Mesendoderm (in vitro differentiated cells): ENCODE measurements around the gene POU2AF2.

ENCODE experiments used
- DNase-seq: peaks from one replicate; pipeline ENCODE4 v3.0.0; 2013
- H2AK5ac ChIP-seq: 2 replicates; pipeline ENCODE4 v1.6.1; 2013; ENCODE audit warnings: low read length, inconsistent platforms
- H2BK120ac ChIP-seq: 2 replicates; pipeline ENCODE4 v1.6.1; 2013; ENCODE audit warnings: low read depth, mild to moderate bottlenecking, low read length, moderate library complexity, mixed read lengths
- H2BK15ac ChIP-seq: replicated peaks from 2 replicates; pipeline ENCODE4 v1.6.1; 2013; ENCODE audit warnings: low read depth, mild to moderate bottlenecking, moderate library complexity
- H2BK5ac ChIP-seq: 2 replicates; pipeline ENCODE4 v1.6.1; 2013; ENCODE audit warnings: low read length, inconsistent platforms
- H3K18ac ChIP-seq: 2 replicates; pipeline ENCODE4 v1.6.1; 2013; ENCODE audit warnings: mild to moderate bottlenecking, low read length, mixed read lengths
- H3K23ac ChIP-seq: one replicate; pipeline ENCODE4 v1.6.1; 2013; ENCODE audit warnings: low read length
- H3K27ac ChIP-seq: 2 replicates; pipeline ENCODE4 v1.5.1; 2013; ENCODE audit warnings: low read depth, mild to moderate bottlenecking, inconsistent platforms, low read length, moderate library complexity
- H3K27me3 ChIP-seq: 2 replicates; pipeline ENCODE4 v1.6.1; 2013; ENCODE audit warnings: low read length, control low read depth, mild to moderate bottlenecking, inconsistent platforms; ENCODE audit not compliant: insufficient read depth, poor library complexity
- H3K36me3 ChIP-seq: 2 replicates; pipeline ENCODE4 v1.6.1; 2013; ENCODE audit warnings: low read length, inconsistent platforms; ENCODE audit not compliant: control insufficient read depth, insufficient read depth
- H3K4ac ChIP-seq: one replicate; pipeline ENCODE4 v1.6.1; 2013; ENCODE audit warnings: low read depth, mild to moderate bottlenecking, low read length, moderate library complexity
- H3K4me1 ChIP-seq: 2 replicates; pipeline ENCODE4 v1.6.1; 2013; ENCODE audit warnings: low read depth, low read length, inconsistent platforms; ENCODE audit not compliant: control insufficient read depth
- H3K4me2 ChIP-seq: 2 replicates; pipeline ENCODE4 v1.6.1; 2013; ENCODE audit warnings: low read length
- H3K4me3 ChIP-seq: 2 replicates; pipeline ENCODE4 v1.5.1; 2013; ENCODE audit warnings: mild to moderate bottlenecking, low read length
- H3K56ac ChIP-seq: one replicate; pipeline ENCODE4 v1.6.1; 2013; ENCODE audit warnings: low read length
- H3K79me1 ChIP-seq: 2 replicates; pipeline ENCODE4 v1.6.1; 2013; ENCODE audit warnings: low read length, inconsistent platforms
- H3K79me2 ChIP-seq: 2 replicates; pipeline ENCODE4 v1.6.1; 2013; ENCODE audit warnings: mild to moderate bottlenecking, low read length; ENCODE audit not compliant: control insufficient read depth, insufficient read depth
- H3K9ac ChIP-seq: 2 replicates; pipeline ENCODE4 v1.6.1; 2013; ENCODE audit warnings: low read length, inconsistent platforms
- H4K5ac ChIP-seq: one replicate; pipeline ENCODE4 v1.6.1; 2013; ENCODE audit warnings: low read length
- H4K8ac ChIP-seq: one replicate; pipeline ENCODE4 v1.6.1; 2013; ENCODE audit warnings: low read depth, mild to moderate bottlenecking, control low read depth, low read length, moderate library complexity
- WGBS: extraction: QIAGEN DNeasy Blood & Tissue Kit; methylation state at CpG from one replicate; pipeline ENCODE4 v1.1.7; 2013; ENCODE audit warnings: low lambda C conversion rate, missing lambda C conversion rate; ENCODE audit not compliant: insufficient coverage; ENCODE audit errors: extremely low coverage; 5-methylcytosine and 5-hydroxymethylcytosine counted together

POU2AF2 gene

GRCh38 chr11:111272420-111272819, 26.9 kb downstream of the POU2AF2 start:
- no CpG with 5 or more reads among the region's 3 CpGs for WGBS
- H3K18ac ChIP-seq = no peak overlapping the region
- H3K56ac ChIP-seq = no peak overlapping the region
- H3K27ac ChIP-seq = no peak overlapping the region
- H2BK5ac ChIP-seq = no peak overlapping the region
- no peak overlapping the region for H3K9ac ChIP-seq
- no peaks in the 10 kb centered on the region for H3K27me3 ChIP-seq
- no peaks in the 10 kb centered on the region for H3K36me3 ChIP-seq
- no peaks in the 10 kb centered on the region for H3K4me1 ChIP-seq
- no peaks in the 10 kb centered on the region for H3K79me2 ChIP-seq
- no peak overlapping the region for H3K4me2 ChIP-seq
- H2BK15ac ChIP-seq = no peak overlapping the region
- H3K23ac ChIP-seq = no peak overlapping the region
- H3K4me3 ChIP-seq = no peak overlapping the region
- H3K4ac ChIP-seq = no peak overlapping the region
- no peak overlapping the region for H2AK5ac ChIP-seq
- H4K5ac ChIP-seq = no peak overlapping the region
- DNase-seq = no peak
- H4K8ac ChIP-seq = no peak overlapping the region
- no peaks in the 10 kb centered on the region for H3K79me1 ChIP-seq
- H2BK120ac ChIP-seq = no peak overlapping the region

- no peak overlapping the region for H3K56ac ChIP-seq
- no peak overlapping the region for H4K8ac ChIP-seq
- no peak overlapping the region for H2BK120ac ChIP-seq
- DNase-seq = no peak
- no peak overlapping the region for H2BK15ac ChIP-seq
- no peak overlapping the region for H3K4me2 ChIP-seq
- no peak overlapping the region for H3K4me3 ChIP-seq
- H3K27me3 ChIP-seq = no peaks in the 10 kb centered on the region
- H2AK5ac ChIP-seq = no peak overlapping the region
- no peak overlapping the region for H3K23ac ChIP-seq
- H4K5ac ChIP-seq = no peak overlapping the region
- no peaks in the 10 kb centered on the region for H3K79me2 ChIP-seq
- H3K27ac ChIP-seq = no peak overlapping the region
- no peak overlapping the region for H2BK5ac ChIP-seq
- H3K79me1 ChIP-seq = no peaks in the 10 kb centered on the region
- H3K36me3 ChIP-seq = no peaks in the 10 kb centered on the region
- no peak overlapping the region for H3K4ac ChIP-seq
- H3K18ac ChIP-seq = no peak overlapping the region
- H3K4me1 ChIP-seq = no peaks in the 10 kb centered on the region
- no CpG with 5 or more reads among the region's 3 CpGs for WGBS
- no peak overlapping the region for H3K9ac ChIP-seq
These were observed 37.1 kb downstream of the POU2AF2 start for GRCh38 chr11:111282562-111283075.

GRCh38 chr11:111283945-111284481, 38.5 kb downstream of the POU2AF2 start:
- no peak overlapping the region for H3K27ac ChIP-seq
- no peak overlapping the region for H4K8ac ChIP-seq
- H3K56ac ChIP-seq = peak overlapping the region; percentile 34
- no peak for DNase-seq
- H3K4me1 ChIP-seq = no peaks in the 10 kb centered on the region
- no peak overlapping the region for H3K9ac ChIP-seq
- H3K23ac ChIP-seq = no peak overlapping the region
- no CpG with 5 or more reads among the region's 33 CpGs for WGBS
- no peak overlapping the region for H3K4me2 ChIP-seq
- H2AK5ac ChIP-seq = no peak overlapping the region
- H3K79me1 ChIP-seq = no peaks in the 10 kb centered on the region
- no peak overlapping the region for H2BK120ac ChIP-seq
- no peaks in the 10 kb centered on the region for H3K27me3 ChIP-seq
- no peak overlapping the region for H3K4ac ChIP-seq
- no peaks in the 10 kb centered on the region for H3K79me2 ChIP-seq
- H3K4me3 ChIP-seq = no peak overlapping the region
- no peaks in the 10 kb centered on the region for H3K36me3 ChIP-seq
- H3K18ac ChIP-seq = no peak overlapping the region
- no peak overlapping the region for H2BK5ac ChIP-seq
- H4K5ac ChIP-seq = no peak overlapping the region
- H2BK15ac ChIP-seq = no peak overlapping the region

- H3K27ac ChIP-seq = no peak overlapping the region
These were observed 39.9 kb downstream of the POU2AF2 start for GRCh38 chr11:111285189-111286091.

GRCh38 chr11:111291764-111292163, 46.2 kb downstream of the POU2AF2 start:
- Histone ChIP-seq H3K4me3 (no peak overlapping the region), H3K56ac (no peak overlapping the region), H2BK5ac (no peak overlapping the region), H3K18ac (no peak overlapping the region), H2AK5ac (no peak overlapping the region), H3K4ac (no peak overlapping the region), H2BK15ac (no peak overlapping the region), H3K27me3 (no peaks in the 10 kb centered on the region), H3K4me2 (no peak overlapping the region), H3K4me1 (no peaks in the 10 kb centered on the region), H3K23ac (no peak overlapping the region), H4K5ac (no peak overlapping the region), H3K27ac (no peak overlapping the region), H3K36me3 (no peaks in the 10 kb centered on the region), H4K8ac (no peak overlapping the region), H3K9ac (no peak overlapping the region), H3K79me2 (no peaks in the 10 kb centered on the region), H2BK120ac (no peak overlapping the region), H3K79me1 (no peaks in the 10 kb centered on the region)
- no peak for DNase-seq
- no CpG with 5 or more reads among the region's 5 CpGs for WGBS

More at GRCh38 chr11:111285189-111286091, 39.9 kb downstream of the POU2AF2 start:
- WGBS = no CpG with 5 or more reads among the region's 18 CpGs
- Histone ChIP-seq H3K4me1 (no peaks in the 10 kb centered on the region), H2BK15ac (no peak overlapping the region), H4K5ac (no peak overlapping the region), H3K79me1 (no peaks in the 10 kb centered on the region), H3K23ac (no peak overlapping the region), H3K36me3 (no peaks in the 10 kb centered on the region), H3K4me3 (no peak overlapping the region), H2AK5ac (no peak overlapping the region), H3K27me3 (no peaks in the 10 kb centered on the region), H2BK120ac (no peak overlapping the region), H3K4ac (no peak overlapping the region), H3K9ac (no peak overlapping the region), H2BK5ac (no peak overlapping the region), H4K8ac (no peak overlapping the region), H3K56ac (no peak overlapping the region), H3K4me2 (no peak overlapping the region), H3K18ac (no peak overlapping the region), H3K79me2 (no peaks in the 10 kb centered on the region)
- no peak for DNase-seq
